NCI-H1417 treated with DMSO at 0.1 percent for 48 hours (cell line): ENCODE results near the gene P3H1.
"Not testable (repeated sequence)": the region's sequence is repeated elsewhere in the genome, so short reads cannot be mapped to it uniquely, and the experiment has no call there.

ENCODE experiments used
- DNase-seq: peaks from one replicate; lab custom pipeline; 2025; lab: John Stamatoyannopoulos, UW

P3H1 gene

DNA sequence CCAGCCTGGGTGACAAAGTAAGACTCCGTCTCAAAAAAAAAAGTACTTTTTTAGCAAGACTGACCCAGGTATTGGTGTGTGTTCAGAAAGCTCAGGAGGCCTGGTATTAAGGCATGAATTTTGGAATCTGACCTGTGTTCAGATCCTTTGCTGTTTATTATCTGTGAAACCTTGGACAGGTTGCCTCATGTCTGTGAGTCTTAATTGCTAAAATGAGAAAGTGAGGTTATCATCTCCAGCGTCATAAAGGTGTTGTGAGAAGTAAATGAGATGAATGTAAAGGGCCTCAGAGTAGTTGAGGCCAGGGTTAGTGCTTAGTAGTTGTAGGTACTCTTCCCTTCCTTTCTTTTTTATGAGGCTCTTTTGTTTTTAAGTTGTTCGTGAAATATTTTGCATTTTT lies 3.0 kb upstream of the P3H1 start:
- DNase-seq: no peak

- DNase-seq: no peak
Measured at GRCh38 chr1:42768172-42768571, 1.3 kb upstream of the P3H1 start.

- DNase-seq: no peak
Measured at GRCh38 chr1:42767510-42768000, 727 bp upstream of the P3H1 start.

GRCh38 chr1:42765832-42766740 lies 742 bp downstream of the P3H1 start:
- no peak for DNase-seq

DNA sequence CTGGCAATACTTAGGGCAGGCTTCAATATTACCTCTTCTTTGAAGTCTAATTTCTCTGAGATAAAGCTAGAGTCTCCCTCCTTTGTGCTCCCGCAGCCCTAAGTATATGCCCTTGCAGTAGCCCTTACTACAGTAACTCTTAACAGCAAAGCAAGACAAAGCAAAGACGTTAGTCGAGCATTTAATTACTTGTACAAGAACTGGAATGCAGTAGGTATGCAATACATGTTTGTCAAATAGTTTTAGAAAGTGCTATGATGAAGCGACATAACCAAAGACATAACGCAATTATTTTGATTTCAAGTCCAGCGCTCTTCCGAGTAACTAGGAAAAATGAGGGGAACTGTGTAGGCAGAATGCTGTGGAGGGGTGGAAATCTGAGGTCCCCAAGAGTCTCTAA lies 1.6 kb downstream of the P3H1 start:
- DNase-seq: no peak

DNA sequence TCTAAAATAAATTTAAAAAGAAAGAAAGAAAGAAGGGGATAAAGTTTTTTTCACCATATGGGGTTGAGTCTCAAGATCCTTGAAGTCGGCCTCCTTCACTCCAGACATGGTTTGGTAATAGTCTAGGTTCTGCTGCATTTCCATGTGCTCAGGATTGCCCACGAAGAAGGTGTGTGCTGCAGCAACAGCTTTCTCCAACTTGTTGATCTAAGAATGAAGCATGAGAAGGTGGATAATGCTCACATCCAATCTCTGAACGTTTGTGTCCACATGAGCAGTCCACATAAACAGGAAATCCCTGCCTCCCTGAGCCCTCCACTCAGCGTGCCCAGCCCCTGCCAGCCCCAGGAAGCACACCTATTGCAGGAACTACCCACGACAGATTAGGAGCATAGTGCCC lies 4.6 kb downstream of the P3H1 start:
- DNase-seq: no peak

DNA sequence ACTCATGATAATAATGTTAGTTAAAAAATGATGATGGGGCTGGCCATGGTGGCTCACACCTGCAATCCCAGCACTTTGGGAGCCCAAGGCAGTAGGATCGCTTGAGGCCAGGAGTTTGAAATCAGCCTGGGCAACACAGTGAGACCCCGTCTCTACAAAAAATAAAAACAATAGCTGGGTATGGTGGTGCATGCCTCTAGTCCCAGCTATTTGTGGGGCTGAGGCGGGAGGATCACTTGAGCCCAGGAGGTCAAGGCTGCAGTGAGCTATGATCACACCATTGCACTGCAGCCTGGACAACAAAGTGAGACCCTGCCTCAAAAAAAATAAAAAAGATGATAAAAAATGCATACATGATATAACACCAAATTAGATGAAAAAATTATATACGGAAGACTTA lies 5.3 kb downstream of the P3H1 start:
- no peak for DNase-seq

DNA sequence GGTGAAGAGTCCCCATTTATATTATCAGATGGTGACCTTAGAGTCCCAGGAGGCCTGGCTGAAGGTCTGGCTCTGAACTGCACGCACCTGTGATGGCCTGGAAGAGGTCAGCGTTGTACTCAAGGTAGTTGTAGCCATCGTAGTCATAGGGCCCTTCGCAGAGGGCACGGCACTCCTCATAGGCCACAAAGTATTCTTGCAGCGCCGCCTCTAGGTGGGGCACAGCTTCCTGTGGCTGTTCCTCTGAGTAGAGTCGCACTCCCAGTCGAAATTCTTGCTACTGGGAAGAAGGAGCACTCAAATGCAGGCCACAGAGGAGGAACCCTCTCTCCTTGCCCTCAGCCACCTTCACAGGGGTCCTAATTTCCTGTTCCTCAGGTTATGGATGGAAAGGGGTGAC lies 7.7 kb downstream of the P3H1 start:
- no peak for DNase-seq

DNA sequence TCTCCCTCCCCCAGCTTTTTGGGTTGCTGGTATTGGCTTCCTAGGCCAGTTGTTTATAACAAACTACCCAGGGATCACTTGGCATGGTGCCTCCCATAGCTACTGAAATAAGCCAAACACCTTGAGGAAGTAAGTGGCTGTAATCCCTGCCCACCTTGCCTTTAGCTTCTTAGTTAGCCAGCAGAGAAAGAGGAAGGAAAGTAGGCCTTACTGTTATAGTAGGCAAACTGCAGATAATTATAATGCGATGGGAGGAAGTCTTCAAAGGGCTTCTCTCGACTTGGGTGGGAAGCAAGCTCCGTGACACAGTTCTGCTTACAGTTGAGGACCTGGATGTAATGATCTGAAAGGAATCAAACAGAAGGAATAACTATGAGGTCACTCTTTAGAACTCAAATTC lies 8.2 kb downstream of the P3H1 start:
- no peak for DNase-seq

DNA sequence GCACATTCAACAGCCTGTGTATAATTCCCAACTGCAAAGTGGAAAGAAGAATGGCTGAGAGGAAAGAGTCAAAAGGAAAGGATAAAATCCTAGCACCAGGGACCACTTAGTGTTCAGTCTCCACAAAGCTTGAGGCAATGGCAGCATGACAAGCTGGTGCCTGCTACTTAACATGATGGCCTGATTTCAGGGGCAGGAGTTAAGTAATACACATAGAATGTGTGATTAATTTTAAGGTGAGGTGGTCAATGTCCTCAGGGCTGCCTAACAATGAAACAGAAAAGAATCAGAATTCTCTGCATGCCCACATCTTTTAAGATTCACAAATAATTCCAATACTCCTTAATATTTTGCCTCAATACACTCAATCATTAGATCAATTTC lies 8.9 kb downstream of the P3H1 start:
- DNase-seq: no peak

GRCh38 chr1:42756956-42757891 lies 9.6 kb downstream of the P3H1 start:
- DNase-seq: no peak

DNA sequence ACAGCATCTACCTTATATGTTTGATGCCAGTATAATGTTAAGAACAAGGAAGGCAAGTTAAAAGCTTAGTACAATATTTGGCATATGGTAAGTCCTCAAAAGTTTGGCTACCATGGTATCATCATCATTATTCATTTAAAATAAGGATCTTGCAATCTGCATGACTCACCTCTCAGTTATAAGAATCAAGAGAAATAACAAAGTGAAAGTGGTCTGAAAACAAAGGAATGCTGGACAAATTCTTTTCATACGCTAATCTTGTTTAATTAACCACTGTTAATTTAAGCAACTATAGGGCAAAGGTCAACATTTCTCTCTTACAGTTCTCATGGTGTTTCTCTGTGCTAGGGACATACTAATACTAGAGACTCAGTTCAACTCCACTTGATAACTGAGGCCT lies 13.8 kb downstream of the P3H1 start:
- DNase-seq: no peak

- DNase-seq: no peak
Measured at GRCh38 chr1:42752284-42752683, 14.5 kb downstream of the P3H1 start.

GRCh38 chr1:42751511-42752070 lies 15.2 kb downstream of the P3H1 start:
- not testable (repeated sequence) for DNase-seq

DNA sequence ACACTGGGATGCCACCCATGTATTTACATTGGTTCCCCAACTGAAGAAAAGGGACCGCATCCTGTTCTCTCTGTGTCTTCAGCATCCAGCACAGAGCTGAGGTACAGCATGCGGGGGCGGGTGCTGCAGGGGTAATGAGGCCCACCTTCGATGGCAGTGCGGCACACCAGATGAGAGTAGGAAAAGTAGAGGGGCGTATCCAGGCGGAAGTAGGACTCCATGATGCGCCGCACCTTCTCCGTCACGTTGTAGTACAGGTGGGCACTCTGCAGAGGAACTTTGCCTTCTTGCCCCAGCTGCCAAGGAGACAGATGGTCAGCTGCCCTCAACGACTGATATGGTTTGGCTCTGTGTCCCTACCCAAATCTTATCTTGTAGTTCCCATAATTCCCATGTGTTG lies 16.8 kb downstream of the P3H1 start:
- no peak for DNase-seq

DNA sequence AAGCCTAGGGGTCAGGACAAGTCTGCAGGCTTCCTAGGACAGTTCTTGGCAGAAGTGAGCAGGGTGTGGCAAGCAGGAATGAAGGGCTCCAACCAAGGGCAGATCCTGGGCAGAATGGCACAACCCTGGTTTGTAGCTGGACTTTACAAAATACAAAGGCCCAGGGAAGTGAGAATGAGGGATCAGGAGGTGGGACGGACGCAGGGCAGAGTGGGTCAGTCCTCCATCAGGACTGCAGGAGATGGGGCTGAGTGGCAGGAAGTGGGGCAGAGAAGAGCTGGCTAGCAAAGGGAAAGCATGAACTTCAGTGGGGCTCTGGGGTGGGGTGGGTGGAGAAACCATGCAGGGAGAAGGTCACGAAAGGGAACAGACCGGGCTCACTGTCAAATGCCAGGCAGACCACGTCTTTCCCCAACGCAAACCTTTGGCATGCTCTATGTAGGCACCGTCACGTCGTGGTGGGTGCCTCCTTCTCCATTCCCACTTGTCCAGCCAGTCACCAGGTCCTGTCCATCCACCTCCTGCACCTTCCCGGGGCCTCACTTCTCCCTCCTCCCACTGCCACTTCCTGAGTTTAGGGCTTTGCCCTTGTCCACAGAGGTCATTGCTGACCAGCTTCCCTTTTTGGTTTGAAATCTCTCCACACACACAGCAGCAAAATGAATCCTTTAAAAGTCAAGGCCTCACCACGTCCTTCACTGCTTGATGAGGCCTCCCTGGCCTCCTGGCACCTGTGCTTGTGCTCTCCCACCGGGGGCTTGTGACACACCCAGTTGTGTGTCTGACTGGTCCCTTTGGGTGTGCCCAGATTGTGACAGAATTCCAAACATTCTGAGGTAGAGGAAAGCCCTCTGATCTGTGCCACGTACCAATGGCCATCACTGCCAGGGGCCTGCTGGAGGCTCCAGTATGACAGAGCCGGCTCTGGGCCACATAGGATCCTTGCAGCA lies 18.1 kb downstream of the P3H1 start:
- DNase-seq: no peak

DNA sequence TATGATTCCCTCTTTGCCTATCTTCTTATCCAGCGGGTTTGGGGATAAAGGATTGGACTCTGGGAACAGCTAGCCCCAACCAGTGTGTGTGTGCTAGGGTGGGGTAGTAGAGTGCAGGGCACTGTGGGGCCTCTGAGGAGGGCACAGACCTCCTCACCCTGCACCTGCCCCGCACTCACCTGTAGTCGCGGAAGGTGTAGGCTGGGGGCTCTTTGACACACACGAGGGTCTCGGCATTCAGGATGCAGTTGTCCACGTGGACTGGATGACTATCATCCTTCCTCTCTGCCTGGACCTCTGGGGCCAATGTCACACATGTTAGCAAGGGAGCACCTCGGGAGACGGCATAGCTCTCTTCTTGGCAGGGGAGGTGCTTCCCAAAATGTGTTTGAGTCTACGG lies 18.8 kb downstream of the P3H1 start:
- no peak for DNase-seq

DNA sequence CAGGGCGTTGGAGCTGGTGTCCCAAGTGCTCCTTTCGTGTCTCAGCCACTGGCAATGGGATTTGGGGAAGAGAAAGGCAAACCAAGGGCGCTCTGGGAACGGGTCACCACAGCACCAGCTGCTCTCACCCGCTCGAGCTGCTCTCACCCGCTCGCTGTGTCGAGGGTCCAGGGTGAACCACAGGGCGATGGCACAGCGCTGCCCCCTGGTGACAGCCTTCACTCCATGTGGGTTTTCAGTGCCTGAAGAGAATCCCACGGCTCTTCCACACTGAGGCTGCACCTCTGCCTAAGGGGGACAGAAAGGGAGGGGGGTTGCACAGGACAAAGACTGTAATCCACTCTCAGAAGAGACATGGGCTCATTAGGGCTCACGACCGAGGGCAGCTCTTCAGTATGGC lies 19.7 kb downstream of the P3H1 start:
- no peak for DNase-seq

GRCh38 chr1:42746436-42747105 lies 20.3 kb downstream of the P3H1 start:
- DNase-seq: no peak

DNA sequence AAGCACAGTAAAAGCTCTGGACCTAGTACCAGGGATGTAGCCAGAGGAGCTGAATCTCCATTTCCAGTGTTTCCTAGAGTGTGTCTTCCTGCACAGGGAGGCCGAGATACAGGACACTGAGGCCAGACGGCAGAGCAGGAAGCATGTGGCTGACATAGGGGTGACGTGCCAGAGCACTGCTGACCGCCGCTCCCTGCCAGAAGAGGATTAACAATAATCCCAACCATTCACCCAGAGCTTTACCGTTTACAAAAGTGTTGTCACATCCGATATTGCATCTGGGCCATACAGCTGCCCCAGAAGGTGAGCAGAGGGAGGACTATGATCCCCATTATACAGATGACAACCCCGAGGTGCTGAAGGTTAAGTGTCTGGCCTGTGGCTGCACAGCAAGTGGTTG lies 21.0 kb downstream of the P3H1 start:
- DNase-seq: no peak

GRCh38 chr1:42744148-42744413 lies 22.7 kb downstream of the P3H1 start:
- DNase-seq: no peak
